Naive B cell (primary cell): ENCODE data around the gene DOLK. TPM values are rescaled to one million over a fixed set of nuclear protein-coding genes. Genes with fewer than 3 reads are reported as not detected.

ENCODE experiments used
- ATAC-seq, 2 donors: fragments of 150-1000 bp; cut with Tn5 transposase; 2 replicates each; pipeline ENCODE4 v1.10.0; 2021; ENCODE audit warnings: low read depth in 2 of 2, mild to moderate bottlenecking in 2 of 2, moderate library complexity in 2 of 2
- DNase-seq: peaks from one replicate; pipeline ENCODE4 v3.0.0; 2022
- H3K27ac Mint-ChIP-seq, 6 donors: one replicate each; pipeline ENCODE4 v1.8.0; 2020 to 2022; ENCODE audit warnings: mild to moderate bottlenecking in 6 of 6, mixed read lengths in 6 of 6, moderate library complexity in 5 of 6, inconsistent platforms in 2 of 6
- H3K27me3 Mint-ChIP-seq, 3 donors: one replicate each; pipeline ENCODE4 v1.8.0; 2021 to 2022; ENCODE audit warnings: mixed read lengths in 3 of 3, mild to moderate bottlenecking in 1 of 3
- H3K36me3 Mint-ChIP-seq, 2 donors: one replicate each; pipeline ENCODE4 v1.8.0; 2020 to 2022; ENCODE audit warnings: mixed read lengths in 2 of 2, inconsistent platforms in 1 of 2, mild to moderate bottlenecking in 1 of 2
- H3K4me1 Mint-ChIP-seq, 3 donors: one replicate each; pipeline ENCODE4 v1.8.0; 2020 to 2022; ENCODE audit warnings: mixed read lengths in 3 of 3, inconsistent platforms in 1 of 3, mild to moderate bottlenecking in 1 of 3, moderate library complexity in 1 of 3
- H3K4me3 Mint-ChIP-seq, 8 donors: one replicate each; pipeline ENCODE4 v1.8.0; 2020 to 2022; ENCODE audit warnings: mild to moderate bottlenecking in 8 of 8, mixed read lengths in 8 of 8, moderate library complexity in 8 of 8, inconsistent platforms in 2 of 8
- H3K9me3 Mint-ChIP-seq, 7 donors: one replicate each; pipeline ENCODE4 v1.8.0; 2020 to 2022; ENCODE audit warnings: mixed read lengths in 7 of 7, mild to moderate bottlenecking in 5 of 7, inconsistent platforms in 2 of 7, moderate library complexity in 1 of 7
- polyA plus RNA-seq, 6 donors: library from polyadenylated mRNA; unstranded; fragments of 300-500 nt; fragmentation: Illumina TruSeq; gene quantifications; one replicate each; pipeline ENCODE4 v1.2.3, GENCODE V29; 2021; ENCODE audit warnings: low read depth in 6 of 6

Gene DOLK
- polyA plus RNA-seq, 6 donors from 2014 or later, result 9.3 to 14.2 (median 10.4) TPM

GRCh38 chr9:128898382-128898781, 49.0 kb downstream of the DOLK start:
- H3K27me3 Mint-ChIP-seq, result no peaks in the 10 kb centered on the region
- H3K9me3 Mint-ChIP-seq, result no peaks in the 10 kb centered on the region
- peaks cover 0 to 4% of the 10 kb centered on the region in 2 donors for H3K36me3 Mint-ChIP-seq
- DNase-seq, result no peak
- H3K4me1 Mint-ChIP-seq, result peaks cover 30 to 52% (median 45%) of the 10 kb centered on the region in 3 donors
- peak overlapping the region in 1 of 8 donors; percentile 47 for H3K4me3 Mint-ChIP-seq
- H3K27ac Mint-ChIP-seq, result peak overlapping the region in 4 of 6 donors; percentile 54 to 92 (median 88)
- no peak for ATAC-seq

GRCh38 chr9:128895556-128895955, 51.8 kb downstream of the DOLK start:
- peaks cover 20 to 40% (median 26%) of the 10 kb centered on the region in 3 donors for H3K4me1 Mint-ChIP-seq
- H3K27me3 Mint-ChIP-seq, result no peaks in the 10 kb centered on the region
- no peak for ATAC-seq
- H3K27ac Mint-ChIP-seq, result peak overlapping the region in 1 of 6 donors; percentile 68
- DNase-seq, result no peak
- H3K4me3 Mint-ChIP-seq, result no peak overlapping the region
- peaks cover 0 to 4% of the 10 kb centered on the region in 2 donors for H3K36me3 Mint-ChIP-seq
- no peaks in the 10 kb centered on the region for H3K9me3 Mint-ChIP-seq

Other genes with a start within 250 kb of the DOLK start
- under 1 TPM in 5 of 6 donors, not detected in 1; 0.12 to 0.92 (median 0.50) TPM for gene PKN3, start 245.1 kb downstream of the DOLK start, polyA plus RNA-seq
- gene ZDHHC12, start 223.5 kb downstream of the DOLK start, polyA plus RNA-seq, result 10 to 100 TPM; 17.9 to 47.6 (median 43.2) TPM
- 10 to 100 TPM; 30.9 to 43.1 (median 33.0) TPM for gene ZER1, start 175.7 kb downstream of the DOLK start, polyA plus RNA-seq
- 10 to 100 TPM; 23.8 to 39.7 (median 25.6) TPM for gene TBC1D13, start 160.3 kb downstream of the DOLK start, polyA plus RNA-seq
- 10 to 100 TPM in 4 of 6 donors, 1 to 10 TPM in 2; 5.0 to 17.8 (median 14.7) TPM for gene ENDOG, start 129.1 kb downstream of the DOLK start, polyA plus RNA-seq
- gene SPOUT1, start 117.8 kb downstream of the DOLK start, polyA plus RNA-seq, result 10 to 100 TPM; 38.6 to 60.4 (median 52.5) TPM
- gene KYAT1, start 65.7 kb downstream of the DOLK start, polyA plus RNA-seq, result 1 to 10 TPM; 7.0 to 9.7 (median 8.5) TPM
- gene LRRC8A, start 65.5 kb downstream of the DOLK start, polyA plus RNA-seq, result 10 to 100 TPM in 5 of 6 donors, 1 to 10 TPM in 1; 8.7 to 25.5 (median 14.6) TPM
- under 1 TPM in 2 of 6 donors, not detected in 4; 0.34 to 0.39 TPM for gene PHYHD1, start 26.6 kb downstream of the DOLK start, polyA plus RNA-seq
- gene NUP188, start 96 bp upstream of the DOLK start, polyA plus RNA-seq, result 10 to 100 TPM; 20.2 to 30.2 (median 24.7) TPM
- gene SH3GLB2, start 80.7 kb upstream of the DOLK start, polyA plus RNA-seq, result 10 to 100 TPM; 18.0 to 38.7 (median 30.5) TPM
- 10 to 100 TPM in 1 of 6 donors, 1 to 10 TPM in 5; 2.7 to 12.8 (median 6.2) TPM for gene MIGA2, start 89.0 kb upstream of the DOLK start, polyA plus RNA-seq
- gene DOLPP1, start 133.5 kb upstream of the DOLK start, polyA plus RNA-seq, result 1 to 10 TPM; 3.2 to 9.7 (median 6.4) TPM
- 10 to 100 TPM in 1 of 6 donors, 1 to 10 TPM in 5; 4.5 to 11.0 (median 7.5) TPM for gene CRAT, start 163.2 kb upstream of the DOLK start, polyA plus RNA-seq
- gene PTPA, start 163.8 kb upstream of the DOLK start, polyA plus RNA-seq, result 10 to 100 TPM in 5 of 6 donors, 1 to 10 TPM in 1; 8.1 to 18.0 (median 13.5) TPM
- gene IER5L, start 230.7 kb upstream of the DOLK start, polyA plus RNA-seq, result under 1 TPM in 2 of 6 donors, not detected in 4; 0.09 TPM